Endothelial cell (in vitro differentiated cells): ENCODE results near the gene CBLN2. TPM values are rescaled to one million over a fixed set of nuclear protein-coding genes. Genes with fewer than 3 reads are reported as not detected.

Source experiments
- DNase-seq: peaks from one replicate; pipeline ENCODE4 v3.0.0; 2021; ENCODE audit warnings: low spot score
- H3K27ac Mint-ChIP-seq: one replicate; pipeline ENCODE4 v1.8.0; 2021; ENCODE audit warnings: mixed read lengths, inconsistent platforms; ENCODE audit not compliant: unreplicated experiment
- H3K27me3 Mint-ChIP-seq: one replicate; pipeline ENCODE4 v1.8.0; 2021; ENCODE audit warnings: mild to moderate bottlenecking, moderate library complexity, mixed read lengths, inconsistent platforms; ENCODE audit not compliant: unreplicated experiment
- H3K36me3 Mint-ChIP-seq: one replicate; pipeline ENCODE4 v1.8.0; 2021; ENCODE audit warnings: mild to moderate bottlenecking, low read depth, mixed read lengths, inconsistent platforms; ENCODE audit not compliant: unreplicated experiment
- H3K4me1 Mint-ChIP-seq: one replicate; pipeline ENCODE4 v1.8.0; 2021; ENCODE audit warnings: mild to moderate bottlenecking, mixed read lengths, inconsistent platforms; ENCODE audit not compliant: unreplicated experiment
- H3K4me3 Mint-ChIP-seq: one replicate; pipeline ENCODE4 v1.8.0; 2021; ENCODE audit warnings: mild to moderate bottlenecking, mixed read lengths, inconsistent platforms; ENCODE audit not compliant: unreplicated experiment
- H3K9me3 Mint-ChIP-seq: one replicate; pipeline ENCODE4 v1.8.0; 2021; ENCODE audit warnings: mixed read lengths, inconsistent platforms; ENCODE audit not compliant: unreplicated experiment
- total RNA-seq: library from RNA; stranded (reverse); fragmentation: NEBNext Ultra II Directional; extraction: Animal tissue kit (Norgen Biotek cat#: 25700); gene quantifications from one replicate; pipeline ENCODE4 v1.2.1, GENCODE V29; 2021; ENCODE audit not compliant: unreplicated experiment
- TF ChIP-seq, protein P1 (sequence below): fragments of 200-600 bp; sonication (generic); IDR thresholded peaks from one replicate; pipeline ENCODE4 v1.5.0; 2021; ENCODE audit warnings: antibody characterized with exemption; ENCODE audit not compliant: unreplicated experiment

CBLN2 gene
- total RNA-seq, 1 donor from 2014 or later: not detected

DNA sequence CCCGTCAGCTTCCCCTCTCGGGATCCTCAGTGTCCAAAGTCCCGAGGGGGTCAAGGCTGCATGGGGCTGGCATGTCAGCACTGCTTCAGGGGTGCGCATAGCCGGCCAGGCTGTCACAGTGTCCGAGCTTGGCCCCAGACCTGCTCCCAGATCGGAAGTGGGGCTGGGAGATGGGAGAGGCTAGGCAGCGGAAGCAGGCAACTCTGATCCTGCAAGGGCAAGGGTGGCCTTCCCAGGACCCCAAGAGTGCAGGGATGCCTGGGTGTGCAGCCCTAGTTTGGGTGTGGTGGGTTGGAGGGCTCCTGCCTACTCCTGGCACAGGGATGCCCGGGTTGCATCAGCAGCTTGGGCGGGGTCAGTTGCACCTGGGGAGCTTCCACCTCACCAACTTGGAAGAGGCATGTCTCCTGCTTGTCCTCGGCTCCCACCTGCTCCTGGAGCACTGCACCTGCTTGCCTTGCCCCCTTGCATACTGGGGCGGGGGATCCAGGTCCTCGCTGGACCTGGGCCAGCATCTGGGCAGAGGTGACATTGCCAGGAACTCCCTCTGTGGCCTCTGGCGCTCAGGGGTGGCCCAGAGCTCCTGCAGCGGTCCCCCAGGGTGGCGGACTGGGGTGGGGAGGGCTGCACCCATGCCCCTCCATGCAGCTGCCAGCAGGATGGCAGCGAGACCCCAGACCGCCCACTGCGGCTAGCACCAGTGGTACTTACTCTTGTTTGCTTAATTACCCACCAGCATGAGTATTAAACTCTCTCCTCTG is 41.3 kb downstream of the CBLN2 start:
- no peak for DNase-seq
- no peaks in the 10 kb centered on the region for H3K4me1 Mint-ChIP-seq
- peaks cover 2% of the 10 kb centered on the region for H3K27me3 Mint-ChIP-seq
- no peak overlapping the region for H3K4me3 Mint-ChIP-seq
- H3K27ac Mint-ChIP-seq: no peak overlapping the region
- H3K36me3 Mint-ChIP-seq: peaks cover 3% of the 10 kb centered on the region
- peaks cover 26% of the 10 kb centered on the region for H3K9me3 Mint-ChIP-seq
- TF ChIP-seq, protein P1, sequence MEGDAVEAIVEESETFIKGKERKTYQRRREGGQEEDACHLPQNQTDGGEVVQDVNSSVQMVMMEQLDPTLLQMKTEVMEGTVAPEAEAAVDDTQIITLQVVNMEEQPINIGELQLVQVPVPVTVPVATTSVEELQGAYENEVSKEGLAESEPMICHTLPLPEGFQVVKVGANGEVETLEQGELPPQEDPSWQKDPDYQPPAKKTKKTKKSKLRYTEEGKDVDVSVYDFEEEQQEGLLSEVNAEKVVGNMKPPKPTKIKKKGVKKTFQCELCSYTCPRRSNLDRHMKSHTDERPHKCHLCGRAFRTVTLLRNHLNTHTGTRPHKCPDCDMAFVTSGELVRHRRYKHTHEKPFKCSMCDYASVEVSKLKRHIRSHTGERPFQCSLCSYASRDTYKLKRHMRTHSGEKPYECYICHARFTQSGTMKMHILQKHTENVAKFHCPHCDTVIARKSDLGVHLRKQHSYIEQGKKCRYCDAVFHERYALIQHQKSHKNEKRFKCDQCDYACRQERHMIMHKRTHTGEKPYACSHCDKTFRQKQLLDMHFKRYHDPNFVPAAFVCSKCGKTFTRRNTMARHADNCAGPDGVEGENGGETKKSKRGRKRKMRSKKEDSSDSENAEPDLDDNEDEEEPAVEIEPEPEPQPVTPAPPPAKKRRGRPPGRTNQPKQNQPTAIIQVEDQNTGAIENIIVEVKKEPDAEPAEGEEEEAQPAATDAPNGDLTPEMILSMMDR: no peak

DNA sequence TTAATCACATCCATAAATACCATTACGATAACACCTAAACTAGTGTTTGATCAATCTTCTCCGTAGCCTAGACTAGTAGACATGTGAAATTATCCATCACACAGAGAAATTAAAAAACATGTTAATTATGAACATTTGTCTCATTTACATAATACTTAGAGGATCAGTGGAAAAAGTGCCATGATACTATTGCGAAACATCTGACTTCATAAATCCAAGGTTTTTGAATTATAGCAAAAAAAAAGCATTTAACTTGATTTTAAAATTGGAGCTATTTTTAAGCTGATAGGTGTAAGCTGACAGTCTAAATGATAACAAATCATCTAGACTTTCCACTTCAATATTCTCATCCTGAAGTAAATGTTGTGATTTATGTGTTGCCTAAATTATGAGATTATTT is 51.6 kb downstream of the CBLN2 start:
- Mint-ChIP-seq H3K36me3 (no peaks in the 10 kb centered on the region), H3K27ac (no peak overlapping the region), H3K4me1 (no peaks in the 10 kb centered on the region), H3K9me3 (peaks cover 6% of the 10 kb centered on the region), H3K27me3 (no peaks in the 10 kb centered on the region), H3K4me3 (no peak overlapping the region)
- no peak for DNase-seq
- TF ChIP-seq, protein P1: no peak
